Retinal pigment epithelial cell (primary cell): ENCODE measurements around the gene TBC1D5.
A peak's percentile ranks its signal among the peaks of the same experiment; 100 is the strongest.

Experiments
- DNase-seq: peaks from one replicate; pipeline ENCODE4 v3.0.0-alpha.2; 2010; ENCODE audit warnings: low read depth
- H3K4me3 ChIP-seq: 2 replicates; pipeline ENCODE4 v1.5.1; 2011; ENCODE audit warnings: mild to moderate bottlenecking, low read length, control low read depth, moderate library complexity
- CTCF ChIP-seq: conservative IDR thresholded peaks from 2 replicates; pipeline ENCODE4 v1.5.1; 2011; ENCODE audit warnings: low read depth, low read length, control low read depth, inconsistent platforms

The TBC1D5 gene

GRCh38 chr3:17469954-17470353 is 272.5 kb downstream of the TBC1D5 start:
- H3K4me3 ChIP-seq: no peak overlapping the region
- no peak for TF ChIP-seq CTCF
- no peak for DNase-seq

GRCh38 chr3:17469520-17469919 is 272.9 kb downstream of the TBC1D5 start:
- TF ChIP-seq CTCF: no peak
- DNase-seq: no peak
- H3K4me3 ChIP-seq: no peak overlapping the region

- no peak overlapping the region for H3K4me3 ChIP-seq
- DNase-seq: no peak
- TF ChIP-seq CTCF: no peak
Observed at GRCh38 chr3:17466028-17466427, 276.4 kb downstream of the TBC1D5 start.

GRCh38 chr3:17459470-17459993 is 282.9 kb downstream of the TBC1D5 start:
- no peak overlapping the region for H3K4me3 ChIP-seq
- no peak for TF ChIP-seq CTCF
- no peak for DNase-seq

- TF ChIP-seq CTCF: no peak
- DNase-seq: no peak
- H3K4me3 ChIP-seq: no peak overlapping the region
Observed at GRCh38 chr3:17456650-17457049, 285.8 kb downstream of the TBC1D5 start.

- H3K4me3 ChIP-seq: no peak overlapping the region
- no peak for TF ChIP-seq CTCF
- DNase-seq: peak; percentile 2
Observed at GRCh38 chr3:17456046-17456445, 286.4 kb downstream of the TBC1D5 start.

GRCh38 chr3:17444865-17445264 is 297.6 kb downstream of the TBC1D5 start:
- no peak for TF ChIP-seq CTCF
- no peak overlapping the region for H3K4me3 ChIP-seq
- DNase-seq: no peak
